Upper lobe of left lung (tissue), 4 donors: ENCODE measurements around the gene TAS2R60.

Source experiments
- POLR2A ChIP-seq, 4 donors: fragments of 450-650 bp; IDR thresholded peaks; one replicate each; pipeline ENCODE4 v1.5.1; 2016 to 2017; ENCODE audit warnings: antibody characterized with exemption in 4 of 4, mild to moderate bottlenecking in 2 of 4
- POLR2AphosphoS5 ChIP-seq, 2 donors: sonication (generic); formaldehyde crosslinking; IDR thresholded peaks; one replicate each; pipeline ENCODE4 v1.5.1; 2017; ENCODE audit warnings: antibody characterized with exemption in 2 of 2
- TF ChIP-seq, protein P1 (sequence below), 6 experiments: fragments of 450-650 bp in 4 of 6; fragments of 200-600 bp in 2 of 6; sonication (generic) in 2 of 6; IDR thresholded peaks; one replicate each; pipeline ENCODE4 v1.5.1; 2016 to 2019; ENCODE audit warnings: antibody characterized with exemption in 6 of 6

- TF ChIP-seq, protein P1, sequence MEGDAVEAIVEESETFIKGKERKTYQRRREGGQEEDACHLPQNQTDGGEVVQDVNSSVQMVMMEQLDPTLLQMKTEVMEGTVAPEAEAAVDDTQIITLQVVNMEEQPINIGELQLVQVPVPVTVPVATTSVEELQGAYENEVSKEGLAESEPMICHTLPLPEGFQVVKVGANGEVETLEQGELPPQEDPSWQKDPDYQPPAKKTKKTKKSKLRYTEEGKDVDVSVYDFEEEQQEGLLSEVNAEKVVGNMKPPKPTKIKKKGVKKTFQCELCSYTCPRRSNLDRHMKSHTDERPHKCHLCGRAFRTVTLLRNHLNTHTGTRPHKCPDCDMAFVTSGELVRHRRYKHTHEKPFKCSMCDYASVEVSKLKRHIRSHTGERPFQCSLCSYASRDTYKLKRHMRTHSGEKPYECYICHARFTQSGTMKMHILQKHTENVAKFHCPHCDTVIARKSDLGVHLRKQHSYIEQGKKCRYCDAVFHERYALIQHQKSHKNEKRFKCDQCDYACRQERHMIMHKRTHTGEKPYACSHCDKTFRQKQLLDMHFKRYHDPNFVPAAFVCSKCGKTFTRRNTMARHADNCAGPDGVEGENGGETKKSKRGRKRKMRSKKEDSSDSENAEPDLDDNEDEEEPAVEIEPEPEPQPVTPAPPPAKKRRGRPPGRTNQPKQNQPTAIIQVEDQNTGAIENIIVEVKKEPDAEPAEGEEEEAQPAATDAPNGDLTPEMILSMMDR (IDR thresholded peaks at IDR 0.05), result no peak
- no peak for TF ChIP-seq POLR2A (IDR thresholded peaks at IDR 0.05)
- no peak for TF ChIP-seq POLR2AphosphoS5 (IDR thresholded peaks at IDR 0.05)
Observed at GRCh38 chr7:143439866-143440265, 3.4 kb upstream of the TAS2R60 start.
